Naive thymus-derived CD4-positive, alpha-beta T cell (primary cell): ENCODE measurements around the gene INTU. TPM values are rescaled to one million over a fixed set of nuclear protein-coding genes. Genes with fewer than 3 reads are reported as not detected.

Source experiments
- ATAC-seq: fragments of 150-1000 bp; cut with Tn5 transposase; 2 replicates; pipeline ENCODE4 v1.10.0; 2021; ENCODE audit warnings: mild to moderate bottlenecking, moderate library complexity
- CTCF ChIA-PET: fragments of 350-600 bp; sonication (Branson Sonifier 250); formaldehyde crosslinking; loops from one replicate; lab custom pipeline; 2021; ENCODE audit warnings: antibody characterized with exemption; lab: Charles Lee
- POLR2A ChIA-PET: fragments of 350-600 bp; sonication (Branson Sonifier 250); formaldehyde crosslinking; loops from one replicate; lab custom pipeline; 2021; ENCODE audit warnings: antibody characterized with exemption, inconsistent platforms; lab: Charles Lee
- DNase-seq, 9 donors: peaks; one replicate each; pipeline versions ENCODE4 v3.0.0 to v3.0.0-alpha.2; 2020 to 2022; ENCODE audit warnings: mixed read lengths in 1 of 9
- H3K27ac ChIP-seq: one replicate; pipeline ENCODE4 v1.7.0; 2013; ENCODE audit warnings: mild to moderate bottlenecking, low read depth, low read length, moderate library complexity
- H3K27me3 ChIP-seq, 2 donors: one replicate each; pipeline ENCODE4 v1.7.0; 2013; ENCODE audit warnings: low read length in 2 of 2, mild to moderate bottlenecking in 2 of 2, moderate library complexity in 2 of 2; ENCODE audit not compliant: control insufficient read depth in 2 of 2, insufficient read depth in 2 of 2
- H3K36me3 ChIP-seq, 3 experiments: 1 replicate in 2 of 3; 2 replicates in 1 of 3; pipeline ENCODE4 v1.7.0; 2013; ENCODE audit warnings: low read length in 3 of 3, mild to moderate bottlenecking in 3 of 3, moderate library complexity in 1 of 3; ENCODE audit not compliant: insufficient read depth in 3 of 3, control insufficient read depth in 2 of 3
- H3K4me1 ChIP-seq, 2 donors: one replicate each; pipeline ENCODE4 v1.7.0; 2013; ENCODE audit warnings: low read length in 2 of 2, mild to moderate bottlenecking in 2 of 2, moderate library complexity in 1 of 2; ENCODE audit not compliant: control insufficient read depth in 2 of 2, insufficient read depth in 2 of 2
- H3K4me3 ChIP-seq: 2 replicates; pipeline ENCODE4 v1.7.0; 2013; ENCODE audit warnings: mild to moderate bottlenecking, low read length
- H3K9me3 ChIP-seq, 3 experiments: 1 replicate in 2 of 3; 2 replicates in 1 of 3; pipeline ENCODE4 v1.7.0; 2013; ENCODE audit warnings: low read length in 3 of 3; ENCODE audit not compliant: control insufficient read depth in 2 of 3
- H3K27ac Mint-ChIP-seq, 9 donors: one replicate each; pipeline ENCODE4 v1.8.0; 2020 to 2022; ENCODE audit warnings: mixed read lengths in 9 of 9, mild to moderate bottlenecking in 8 of 9, moderate library complexity in 5 of 9, inconsistent platforms in 2 of 9
- H3K27me3 Mint-ChIP-seq, 5 donors: one replicate each; pipeline ENCODE4 v1.8.0; 2021 to 2022; ENCODE audit warnings: mixed read lengths in 5 of 5, mild to moderate bottlenecking in 1 of 5
- H3K36me3 Mint-ChIP-seq, 5 donors: one replicate each; pipeline ENCODE4 v1.8.0; 2020 to 2022; ENCODE audit warnings: mixed read lengths in 5 of 5, mild to moderate bottlenecking in 3 of 5, inconsistent platforms in 1 of 5
- H3K4me1 Mint-ChIP-seq, 7 donors: one replicate each; pipeline ENCODE4 v1.8.0; 2020 to 2022; ENCODE audit warnings: mixed read lengths in 7 of 7, mild to moderate bottlenecking in 3 of 7, inconsistent platforms in 1 of 7
- H3K4me3 Mint-ChIP-seq, 10 donors: one replicate each; pipeline ENCODE4 v1.8.0; 2020 to 2022; ENCODE audit warnings: mild to moderate bottlenecking in 10 of 10, mixed read lengths in 10 of 10, moderate library complexity in 6 of 10, inconsistent platforms in 2 of 10
- H3K9me3 Mint-ChIP-seq, 11 donors: one replicate each; pipeline ENCODE4 v1.8.0; 2020 to 2022; ENCODE audit warnings: mixed read lengths in 11 of 11, mild to moderate bottlenecking in 4 of 11, inconsistent platforms in 1 of 11, moderate library complexity in 1 of 11
- intact Hi-C, 2 donors: fragments of 100-400 bp; cut with micrococcal nuclease; formaldehyde crosslinking; loops; one replicate each; pipeline ENCODE4 v1.15.1; 2023
- polyA plus RNA-seq, 2 donors: library from polyadenylated mRNA; unstranded; fragments of 300-500 nt; fragmentation: Illumina TruSeq; gene quantifications; one replicate each; pipeline ENCODE4 v1.2.3, GENCODE V29; 2021
- total RNA-seq, 6 experiments: library from RNA in 5 of 6; stranded (reverse) in 5 of 6; gene quantifications; 1 replicate in 5 of 6; 2 replicates in 1 of 6; pipeline ENCODE4 v1.2.3 and lab custom pipeline; 2021 to 2026

The INTU gene
- total and polyA plus RNA-seq, 7 experiments from 2014 or later: 0.14 to 0.22 TPM; not detected in 5

- H3K27me3 Mint-ChIP-seq: peaks cover 42 to 68% (median 60%) of the 10 kb centered on the region in 5 donors
- no peaks in the 10 kb centered on the region for H3K27me3 ChIP-seq
- no peak for DNase-seq
Measured at GRCh38 chr4:127622621-127622920, 10.2 kb upstream of the INTU start.

GRCh38 chr4:127622921-127623796, 9.6 kb upstream of the INTU start:
- POLR2A ChIA-PET: no interaction called here
- peaks cover 40 to 69% (median 62%) of the 10 kb centered on the region in 5 donors for H3K27me3 Mint-ChIP-seq
- Histone ChIP-seq H3K4me3 (no peak overlapping the region), H3K27ac (no peak overlapping the region), H3K27me3 (no peaks in the 10 kb centered on the region), H3K9me3 (no peaks in the 10 kb centered on the region), H3K4me1 (no peaks in the 10 kb centered on the region), H3K36me3 (no peaks in the 10 kb centered on the region)
- peaks cover 0 to 6% (median 0%) of the 10 kb centered on the region in 11 donors for H3K9me3 Mint-ChIP-seq
- DNase-seq: peak in 1 of 9 donors; percentile 21
- CTCF ChIA-PET: no interaction called here
- H3K4me1 Mint-ChIP-seq: peaks cover 0 to 21% (median 9%) of the 10 kb centered on the region in 7 donors
- H3K27ac Mint-ChIP-seq: no peak overlapping the region
- peak; percentile 61 for ATAC-seq
- intact Hi-C loops: no loop called here
- H3K4me3 Mint-ChIP-seq: peak overlapping the region; percentile 14 to 74 (median 44)
- peaks cover 0 to 4% (median 0%) of the 10 kb centered on the region in 5 donors for H3K36me3 Mint-ChIP-seq

More at GRCh38 chr4:127622621-127622920, 10.2 kb upstream of the INTU start:
- Histone ChIP-seq H3K9me3 (no peaks in the 10 kb centered on the region), H3K36me3 (no peaks in the 10 kb centered on the region), H3K4me3 (no peak overlapping the region), H3K27ac (no peak overlapping the region), H3K4me1 (no peaks in the 10 kb centered on the region)
- Mint-ChIP-seq H3K4me1 (peaks cover 0 to 21% (median 9%) of the 10 kb centered on the region in 7 donors), H3K36me3 (peaks cover 0 to 4% (median 0%) of the 10 kb centered on the region in 5 donors), H3K27ac (no peak overlapping the region), H3K9me3 (peaks cover 0 to 6% (median 3%) of the 10 kb centered on the region in 11 donors), H3K4me3 (peak overlapping the region in 7 of 10 donors; percentile 14 to 62 (median 51))
- no peak for ATAC-seq
- POLR2A ChIA-PET: no interaction called here
- intact Hi-C loops: no loop called here
- CTCF ChIA-PET: interaction anchor here (0.5 kb wide), 1 partner anchor 563 kb away, joined by 3 read pairs; no protein-coding TSS in a partner anchor

- H3K4me3 Mint-ChIP-seq: peak overlapping the region in 9 of 10 donors; percentile 7 to 74 (median 41)
- ChIA-PET POLR2A (no interaction called here), CTCF (no interaction called here)
- H3K27me3 Mint-ChIP-seq: peaks cover 45 to 71% (median 64%) of the 10 kb centered on the region in 5 donors
- Histone ChIP-seq H3K36me3 (no peaks in the 10 kb centered on the region), H3K27ac (no peak overlapping the region), H3K4me3 (no peak overlapping the region), H3K9me3 (no peaks in the 10 kb centered on the region), H3K27me3 (no peaks in the 10 kb centered on the region), H3K4me1 (no peaks in the 10 kb centered on the region)
- H3K36me3 Mint-ChIP-seq: peaks cover 0 to 4% (median 0%) of the 10 kb centered on the region in 5 donors
- DNase-seq (no peak), ATAC-seq (no peak)
- H3K9me3 Mint-ChIP-seq: peaks cover 0 to 3% (median 0%) of the 10 kb centered on the region in 11 donors
- peaks cover 0 to 21% (median 9%) of the 10 kb centered on the region in 7 donors for H3K4me1 Mint-ChIP-seq
- intact Hi-C loops: no loop called here
- H3K27ac Mint-ChIP-seq: no peak overlapping the region
Measured at GRCh38 chr4:127623797-127624083, 9.0 kb upstream of the INTU start.

GRCh38 chr4:127624173-127624572, 8.6 kb upstream of the INTU start:
- Mint-ChIP-seq H3K4me1 (peaks cover 0 to 21% (median 9%) of the 10 kb centered on the region in 7 donors), H3K9me3 (peaks cover 0 to 2% (median 0%) of the 10 kb centered on the region in 11 donors), H3K36me3 (peaks cover 0 to 4% (median 0%) of the 10 kb centered on the region in 5 donors), H3K4me3 (peak overlapping the region in 2 of 10 donors; percentile 16 to 47), H3K27me3 (peaks cover 45 to 69% (median 61%) of the 10 kb centered on the region in 5 donors), H3K27ac (no peak overlapping the region)
- ChIA-PET POLR2A (no interaction called here), CTCF (no interaction called here)
- H3K4me1 ChIP-seq: no peaks in the 10 kb centered on the region
- no peaks in the 10 kb centered on the region for H3K9me3 ChIP-seq
- no peak overlapping the region for H3K27ac ChIP-seq
- no peaks in the 10 kb centered on the region for H3K27me3 ChIP-seq
- ATAC-seq (no peak), DNase-seq (no peak)
- intact Hi-C loops: no loop called here
- no peak overlapping the region for H3K4me3 ChIP-seq
- H3K36me3 ChIP-seq: no peaks in the 10 kb centered on the region

GRCh38 chr4:127629371-127629770, 3.4 kb upstream of the INTU start:
- peaks cover 53 to 71% (median 63%) of the 10 kb centered on the region in 5 donors for H3K27me3 Mint-ChIP-seq
- CTCF ChIA-PET: no interaction called here
- no peak overlapping the region for H3K27ac ChIP-seq
- POLR2A ChIA-PET: no interaction called here
- intact Hi-C loops: no loop called here
- no peak overlapping the region for H3K4me3 ChIP-seq
- H3K36me3 Mint-ChIP-seq: no peaks in the 10 kb centered on the region
- H3K4me1 Mint-ChIP-seq: peaks cover 8 to 16% (median 13%) of the 10 kb centered on the region in 7 donors
- no peak overlapping the region for H3K4me3 Mint-ChIP-seq
- peaks cover 0 to 4% of the 10 kb centered on the region in 2 donors for H3K27me3 ChIP-seq
- DNase-seq (no peak), ATAC-seq (no peak)
- no peaks in the 10 kb centered on the region for H3K36me3 ChIP-seq
- H3K9me3 ChIP-seq: no peaks in the 10 kb centered on the region
- H3K27ac Mint-ChIP-seq: no peak overlapping the region
- peaks cover 0 to 2% (median 0%) of the 10 kb centered on the region in 11 donors for H3K9me3 Mint-ChIP-seq
- no peaks in the 10 kb centered on the region for H3K4me1 ChIP-seq

- H3K9me3 ChIP-seq: no peaks in the 10 kb centered on the region
- H3K4me3 Mint-ChIP-seq: no peak overlapping the region
- no peaks in the 10 kb centered on the region for H3K36me3 Mint-ChIP-seq
- H3K4me1 Mint-ChIP-seq: peaks cover 8 to 16% (median 13%) of the 10 kb centered on the region in 7 donors
- no peak overlapping the region for H3K4me3 ChIP-seq
- intact Hi-C loops: no loop called here
- peaks cover 0 to 4% of the 10 kb centered on the region in 2 donors for H3K27me3 ChIP-seq
- H3K9me3 Mint-ChIP-seq: peaks cover 0 to 4% (median 0%) of the 10 kb centered on the region in 11 donors
- H3K4me1 ChIP-seq: no peaks in the 10 kb centered on the region
- no peak overlapping the region for H3K27ac Mint-ChIP-seq
- no peak for ATAC-seq
- ChIA-PET POLR2A (no interaction called here), CTCF (no interaction called here)
- peaks cover 50 to 71% (median 60%) of the 10 kb centered on the region in 5 donors for H3K27me3 Mint-ChIP-seq
- no peaks in the 10 kb centered on the region for H3K36me3 ChIP-seq
- DNase-seq: no peak
- no peak overlapping the region for H3K27ac ChIP-seq
Measured at GRCh38 chr4:127630152-127630551, 2.6 kb upstream of the INTU start.
